ENCODE measurements around the gene PAM16.
"Not testable (repeated sequence)": the region's sequence is repeated elsewhere in the genome, so short reads cannot be mapped to it uniquely, and the experiment has no call there.

The PAM16 gene

DNA sequence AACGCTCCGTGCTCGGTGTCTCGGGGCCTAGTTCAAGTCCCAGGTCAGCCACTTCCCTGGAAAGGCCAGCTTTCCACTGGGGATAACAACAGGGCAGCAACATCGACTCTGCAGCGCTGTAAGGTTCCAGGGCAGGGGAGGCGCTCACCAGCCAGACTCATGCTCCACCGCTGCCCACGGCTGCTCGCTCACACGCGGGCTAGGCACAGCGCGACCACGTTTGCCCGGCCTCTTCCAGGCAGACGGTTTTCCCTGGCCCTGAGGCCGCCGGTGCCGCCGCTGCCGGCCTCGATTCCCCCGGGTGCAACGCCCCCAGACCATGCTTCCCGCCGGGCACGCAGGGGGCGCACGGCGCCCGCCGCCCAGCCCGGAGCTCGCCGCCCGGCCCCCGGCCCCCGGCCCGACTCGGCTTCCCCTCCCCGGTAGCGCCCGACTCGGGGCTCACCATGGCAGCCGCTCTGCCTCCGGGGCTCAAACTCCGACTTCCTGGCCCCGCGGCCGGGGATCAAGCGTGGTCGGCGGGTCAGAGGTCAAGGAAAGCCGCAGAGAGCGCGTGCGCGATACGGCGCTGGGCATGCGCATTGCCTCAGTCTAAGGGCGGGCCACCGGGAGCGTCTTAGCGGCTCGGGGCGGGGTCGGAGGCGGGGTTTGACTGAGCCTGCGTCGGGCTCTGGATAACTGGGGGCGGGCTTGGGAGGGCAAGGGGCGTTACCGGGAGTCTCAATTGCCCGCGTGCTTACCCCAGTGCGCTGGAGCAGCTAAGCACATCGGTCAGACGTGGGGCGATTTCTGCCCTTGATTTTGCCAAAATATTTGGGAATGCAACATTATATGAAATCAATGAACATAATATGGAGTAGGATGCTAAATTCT, at the start of gene PAM16:
Gene PAM16, minus strand, starts transcription at position 535 of the 873 bp plus-strand sequence. Its CDS starts 87 bp downstream, at position 448.
- peak; percentile 99 for DNase-seq

DNA sequence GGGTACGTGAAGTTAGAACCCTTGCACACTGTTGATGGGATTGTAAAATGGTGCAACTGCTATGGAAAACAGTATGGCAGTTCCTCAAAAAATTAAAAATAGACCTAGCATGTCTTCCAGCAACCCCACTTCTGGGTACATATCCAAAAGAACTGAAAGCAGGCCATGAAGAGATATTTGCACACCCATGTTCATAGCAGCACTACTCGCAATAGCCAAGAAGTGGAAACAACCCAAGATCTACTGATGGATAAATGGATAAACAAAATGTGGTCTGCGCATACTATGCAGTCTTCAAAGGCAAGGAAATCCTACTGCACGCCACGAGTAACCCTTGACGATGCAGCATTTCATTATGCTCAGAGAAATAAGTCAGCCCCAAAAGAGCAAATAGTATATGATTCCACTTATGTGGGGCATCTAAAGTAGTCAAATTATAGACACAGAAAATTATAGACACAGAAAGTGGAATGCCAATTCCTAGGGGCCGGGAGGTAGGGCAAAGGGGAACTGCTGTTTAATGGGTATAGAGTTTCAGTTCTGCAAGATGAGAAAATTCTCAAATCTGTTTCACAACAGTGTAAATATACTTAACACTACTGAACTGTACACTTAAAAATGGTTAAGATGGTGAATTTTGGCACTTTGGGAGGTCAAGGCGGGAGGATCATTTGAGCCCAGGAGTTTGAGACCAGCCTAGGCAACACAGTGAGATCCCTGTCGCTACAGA, 48.0 kb upstream of the PAM16 start:
- no peak for DNase-seq

DNA sequence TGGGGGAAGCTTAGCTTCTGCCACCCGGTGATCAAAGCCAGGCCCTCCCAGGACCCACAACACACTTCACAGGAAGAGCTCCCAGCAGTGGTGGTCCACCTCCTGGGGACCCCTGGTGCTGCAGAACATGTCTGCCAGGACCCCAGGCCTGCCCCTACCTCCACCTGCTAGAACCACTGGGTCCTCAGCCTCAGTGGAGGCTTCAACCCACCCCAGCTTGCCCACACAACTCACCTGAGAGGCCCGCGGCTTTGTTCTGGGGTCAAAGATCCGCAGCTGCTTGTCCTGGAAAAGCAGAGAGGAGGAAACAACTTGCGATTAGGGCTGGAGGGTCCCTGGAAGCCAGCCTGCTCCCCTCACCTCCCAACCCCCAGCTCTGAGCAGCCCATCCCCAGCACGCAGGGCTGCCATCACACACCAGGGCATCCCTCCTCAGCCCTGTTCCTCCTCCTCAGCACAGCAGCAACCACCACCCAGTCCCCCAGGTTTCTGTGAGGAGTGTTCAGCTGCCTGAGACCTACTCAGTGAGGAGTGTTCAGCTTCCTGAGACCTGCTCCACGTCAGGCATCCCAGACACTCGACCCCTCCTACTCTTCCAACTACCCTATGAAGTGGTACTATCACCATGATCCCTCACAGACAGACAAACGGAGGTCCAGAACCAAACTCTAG, 44.1 kb upstream of the PAM16 start:
- DNase-seq, result no peak

DNA sequence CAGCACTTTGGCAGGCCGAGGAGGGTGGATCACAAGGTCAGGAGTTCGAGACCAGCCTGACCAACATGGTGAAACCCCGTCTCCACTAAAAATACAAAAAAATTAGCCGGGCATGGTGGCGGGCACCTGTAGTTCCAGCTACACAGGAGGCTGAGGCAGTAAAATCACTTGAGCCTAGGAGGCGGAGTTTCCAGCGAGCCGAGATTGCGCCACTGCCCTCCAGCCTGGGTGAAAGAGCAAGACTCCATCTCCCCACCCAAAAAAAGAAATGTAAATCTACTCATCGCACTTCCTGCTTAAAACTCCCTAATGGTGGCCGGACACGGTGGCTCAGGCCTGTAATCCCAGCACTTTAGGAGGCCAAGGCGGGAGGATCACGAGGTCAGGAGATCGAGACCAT, 42.7 kb upstream of the PAM16 start:
- DNase-seq, result not testable (repeated sequence)

DNA sequence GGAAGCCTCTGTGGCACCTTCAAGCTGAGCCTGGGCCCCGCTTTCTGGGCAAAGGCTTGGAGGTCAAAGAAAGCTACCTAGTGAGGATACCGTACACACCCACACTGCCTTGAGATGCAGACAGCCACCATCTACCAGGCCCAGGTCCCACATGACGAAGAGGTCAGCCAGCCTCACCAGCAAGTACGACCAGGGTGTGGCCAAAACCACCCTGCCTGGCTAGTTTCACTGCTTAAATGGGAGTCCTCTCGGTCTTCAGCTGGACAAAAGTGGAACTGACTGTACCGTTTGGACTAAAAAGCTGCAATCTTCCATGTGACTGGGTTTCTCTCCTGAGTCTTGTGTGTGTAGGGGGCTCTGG, 42.1 kb upstream of the PAM16 start:
- no peak for DNase-seq

DNA sequence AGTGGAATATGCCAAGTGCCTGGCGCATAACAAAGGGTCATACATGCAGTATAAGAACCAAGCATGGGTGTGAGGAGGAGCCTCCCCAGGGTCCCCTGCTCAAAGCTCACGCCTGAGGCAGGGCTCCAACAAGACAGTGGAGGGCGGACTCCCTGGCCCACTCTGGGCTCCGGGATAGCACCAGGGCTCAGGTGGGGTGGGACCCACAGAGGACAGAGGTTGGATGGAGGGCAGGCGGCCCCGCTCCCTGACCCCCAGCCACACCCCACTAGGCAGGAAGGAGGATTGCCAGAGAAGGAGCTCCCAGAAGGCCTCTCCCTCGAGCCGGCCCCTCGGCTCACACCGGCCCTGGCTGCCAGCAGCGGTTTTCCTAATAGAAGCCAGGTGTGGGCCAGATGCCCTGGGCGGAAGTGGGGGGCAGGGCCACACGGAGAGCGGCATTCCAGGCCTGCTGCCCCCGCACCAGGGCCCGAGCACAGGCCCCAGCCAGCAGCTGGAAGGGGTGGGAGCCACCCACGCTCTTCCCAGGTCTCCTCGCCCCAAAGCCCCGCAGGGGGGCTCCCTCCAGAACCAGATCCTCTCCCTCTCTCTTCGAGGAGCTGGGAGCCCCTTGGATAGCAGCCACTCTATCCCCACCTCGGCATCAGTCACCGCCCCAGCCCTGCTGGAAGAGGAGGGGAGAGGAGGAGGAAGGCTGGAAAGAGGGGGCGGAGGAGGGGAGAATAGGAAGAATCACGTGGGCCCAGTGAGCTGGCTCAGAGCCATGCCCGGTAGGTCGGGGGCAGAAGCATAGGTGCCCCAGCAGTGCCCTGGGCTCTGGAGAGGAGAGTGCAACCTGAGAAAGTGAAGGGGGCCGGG, 41.5 kb upstream of the PAM16 start:
- DNase-seq, result no peak

DNA sequence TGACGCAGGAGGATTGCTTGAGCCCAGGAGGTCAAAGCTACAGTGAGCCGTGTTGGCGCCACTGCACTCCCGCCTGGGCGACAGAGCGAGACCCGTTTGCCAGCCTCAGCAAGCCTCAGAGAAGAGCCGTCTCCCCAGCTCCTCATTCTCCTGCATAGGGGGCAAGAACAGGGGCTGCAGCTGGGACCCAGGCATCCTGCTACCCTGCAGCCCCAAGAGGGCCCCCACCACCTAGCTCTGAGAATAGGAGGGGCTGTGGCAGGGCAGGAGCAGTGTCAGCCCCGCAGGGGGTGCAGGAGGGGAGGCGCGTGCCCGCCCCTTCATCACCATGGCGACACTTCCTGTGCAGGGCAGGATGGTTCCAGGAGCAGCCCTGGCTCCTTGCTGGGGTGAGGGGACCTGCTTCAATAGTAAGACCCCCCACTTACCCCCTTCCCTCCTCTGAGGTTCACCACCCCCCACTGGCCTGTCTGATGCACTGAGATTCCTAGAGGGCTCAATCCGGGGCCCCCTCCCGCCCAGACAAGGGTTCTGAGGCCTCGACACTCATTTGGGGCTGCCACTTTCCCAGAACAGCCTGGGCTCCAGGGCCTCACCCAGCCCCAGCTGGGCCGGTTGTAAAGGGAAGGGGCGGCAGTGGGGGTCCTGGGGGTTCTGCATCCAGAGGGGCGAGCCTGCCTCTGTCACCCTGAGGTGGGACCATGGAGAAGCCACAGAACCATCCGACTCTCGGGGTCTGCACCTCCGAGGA, 40.7 kb upstream of the PAM16 start:
- DNase-seq, result no peak

DNA sequence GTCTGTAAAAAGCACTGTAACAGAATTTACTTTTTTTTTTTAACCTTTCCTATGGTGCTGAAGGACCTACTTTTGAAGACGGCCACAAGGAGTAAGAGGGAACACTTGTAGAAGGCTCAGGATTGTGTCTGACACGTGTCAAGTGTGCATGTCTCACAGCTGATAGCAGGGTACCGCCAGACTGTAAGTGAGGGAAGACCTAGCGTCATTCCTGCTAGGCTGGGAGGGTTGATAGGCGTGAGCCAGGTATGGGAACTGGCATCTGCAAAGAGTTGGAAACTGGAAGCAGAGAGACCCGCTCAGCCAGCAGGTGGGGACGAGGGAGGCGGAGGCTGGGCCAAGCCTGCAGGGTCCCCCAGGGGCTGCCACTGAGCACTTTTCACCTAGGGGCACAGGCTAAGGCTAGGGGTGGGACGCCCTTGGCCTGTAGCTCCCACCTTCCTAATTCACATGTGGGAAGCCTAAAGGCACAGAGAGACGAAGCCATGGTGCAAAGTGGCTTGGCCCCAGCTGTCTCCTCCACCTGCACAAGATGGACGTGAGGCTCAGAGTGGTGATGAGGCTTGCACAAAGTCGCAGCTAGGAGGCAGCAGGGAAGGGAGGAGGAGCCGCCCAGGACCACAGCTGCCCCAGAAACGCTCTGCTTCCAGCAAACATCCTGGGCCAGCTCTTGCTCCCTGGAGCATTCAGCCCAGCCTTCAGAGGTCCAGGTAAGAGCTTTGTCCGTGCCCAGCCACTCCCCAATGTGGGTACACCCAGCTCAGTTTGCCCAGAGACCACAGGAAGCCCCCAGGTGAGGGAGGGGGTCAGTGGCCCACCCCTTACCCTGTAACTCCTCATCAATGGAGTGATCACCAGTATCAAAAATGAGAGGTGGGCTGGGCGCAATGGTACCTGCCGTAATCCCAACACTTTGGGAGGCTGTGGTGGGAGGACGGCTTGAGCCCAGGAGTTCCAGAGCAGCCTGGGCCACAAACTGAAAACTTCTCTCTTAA, 39.4 kb upstream of the PAM16 start:
- no peak for DNase-seq

DNA sequence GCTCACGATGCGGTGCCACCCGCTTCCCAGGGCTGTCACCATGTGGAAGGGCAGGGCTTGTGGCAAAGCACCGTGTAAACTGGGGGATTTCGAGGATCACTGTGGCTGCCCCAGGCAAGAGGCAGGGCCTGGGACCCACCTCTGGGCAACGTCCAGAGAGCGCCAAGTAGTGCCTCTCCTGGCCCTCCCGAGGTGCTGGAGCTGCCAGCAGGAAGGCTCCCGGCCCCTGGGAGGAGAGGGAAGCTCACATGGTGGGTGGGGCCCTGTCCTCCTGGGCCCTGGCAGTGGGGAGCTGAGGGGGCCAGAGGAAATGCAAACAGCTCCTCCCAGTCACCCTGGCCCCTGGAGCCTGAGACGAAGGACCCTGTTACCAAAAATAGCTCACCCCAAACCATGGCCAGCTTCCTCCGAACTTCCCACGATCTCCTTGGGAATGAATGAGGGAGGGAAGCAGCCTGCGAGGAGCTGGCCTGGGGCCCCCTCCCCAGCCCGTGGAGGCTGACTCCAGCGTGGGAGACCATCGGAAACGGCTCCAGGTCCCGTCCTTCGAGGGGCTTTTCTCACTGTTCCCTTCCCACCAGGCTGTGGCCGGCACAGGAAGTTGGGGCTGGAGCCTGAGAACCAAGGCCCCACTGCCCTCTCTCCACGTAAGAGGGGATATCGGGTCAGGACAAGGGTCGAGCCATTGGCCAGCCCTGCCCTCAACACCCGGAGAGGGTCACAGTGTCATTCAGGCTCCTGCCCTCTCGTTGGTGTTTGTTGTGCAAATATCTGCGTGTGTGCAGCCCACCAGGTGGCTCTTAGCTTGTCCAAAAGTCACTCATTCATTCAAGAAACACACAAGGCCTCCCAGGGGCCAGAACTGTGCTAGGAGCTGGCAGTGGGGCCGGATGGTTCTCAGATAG, 38.2 kb upstream of the PAM16 start:
- DNase-seq, result no peak

DNA sequence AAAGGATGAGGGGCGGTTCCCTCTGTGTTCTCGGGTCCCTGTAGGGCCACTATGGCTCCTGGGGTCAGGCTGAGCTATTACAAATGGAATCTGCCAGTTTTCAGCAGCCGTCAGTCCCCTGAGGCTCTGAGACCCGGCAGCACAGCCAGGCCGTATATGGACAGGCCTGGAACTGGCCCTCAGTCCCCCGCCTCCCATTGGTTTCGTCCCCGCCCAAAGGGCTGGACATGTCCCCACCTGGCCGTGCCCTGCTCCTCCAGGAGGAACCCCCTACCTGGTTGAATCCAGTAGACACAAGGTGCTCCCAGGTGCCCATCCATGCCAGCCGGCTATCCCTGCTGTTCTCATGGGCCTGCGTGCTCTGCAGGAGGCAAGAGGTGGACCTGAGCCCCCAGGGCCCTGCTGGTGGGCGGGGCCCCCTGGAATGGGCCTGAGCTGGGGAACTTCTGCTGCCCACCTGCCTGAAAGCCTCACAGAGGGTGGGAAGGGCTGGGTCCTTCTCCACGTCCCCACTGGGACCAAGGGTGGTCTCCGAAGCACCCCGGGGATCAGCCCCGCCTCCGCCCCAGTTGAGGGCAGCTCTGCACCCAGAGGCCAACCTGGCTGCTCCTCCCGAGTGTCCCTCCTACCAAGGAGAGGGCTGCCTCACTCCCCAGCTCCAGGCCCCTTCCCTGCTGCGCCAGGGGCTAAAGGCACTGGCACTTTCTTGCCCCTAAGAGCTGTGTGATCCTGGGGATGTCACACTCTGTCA, 37.3 kb upstream of the PAM16 start:
- DNase-seq, result no peak

DNA sequence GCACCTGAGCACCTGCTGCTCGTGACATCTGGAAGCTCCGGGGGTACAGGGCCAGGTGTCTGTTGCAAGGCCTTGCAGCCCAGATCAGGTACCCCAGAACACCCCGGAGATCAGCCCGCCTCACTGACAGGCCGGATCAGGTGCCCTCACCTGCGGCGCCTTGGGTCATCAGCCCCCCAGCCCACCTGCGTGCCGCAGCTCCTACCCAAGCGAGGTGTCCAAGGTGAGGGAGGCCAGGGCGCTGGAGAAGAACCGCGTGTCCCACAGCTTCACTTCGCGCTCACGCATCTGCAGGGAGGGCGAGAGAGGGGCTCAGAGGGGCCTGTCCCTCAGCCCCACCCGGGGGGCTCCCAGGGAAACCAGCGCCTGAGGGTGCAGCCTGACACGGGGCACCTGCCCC, 36.7 kb upstream of the PAM16 start:
- DNase-seq, result no peak

DNA sequence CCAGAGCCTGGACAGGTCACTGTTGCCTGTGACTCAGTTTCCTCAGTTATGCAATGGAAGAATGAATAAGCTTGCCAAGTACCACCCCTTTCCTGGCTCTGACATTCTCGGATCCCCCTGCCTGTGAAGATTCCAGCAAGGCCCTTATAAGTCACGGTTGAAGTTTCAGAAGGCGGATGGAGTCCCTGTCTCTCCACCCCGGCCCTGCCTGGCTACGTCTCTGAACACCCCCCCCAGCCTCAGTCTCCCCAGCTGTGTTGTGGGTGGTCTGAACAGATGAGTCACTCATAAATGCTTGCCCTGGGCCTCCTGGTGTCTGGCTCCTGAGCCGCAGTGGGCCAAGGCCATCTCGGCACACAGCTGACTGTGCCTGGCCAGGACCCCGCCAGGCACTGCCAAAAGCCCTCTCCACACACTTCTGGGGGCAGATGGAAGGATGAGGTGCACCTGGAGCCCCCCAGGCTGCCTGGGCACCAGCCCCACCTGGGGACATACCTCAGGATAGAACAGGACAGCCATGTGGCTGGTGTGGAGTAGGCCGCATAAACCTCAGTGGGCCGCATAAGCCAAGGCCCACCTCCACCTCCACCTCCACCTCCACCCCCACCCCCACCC, 35.9 kb upstream of the PAM16 start:
- no peak for DNase-seq

DNA sequence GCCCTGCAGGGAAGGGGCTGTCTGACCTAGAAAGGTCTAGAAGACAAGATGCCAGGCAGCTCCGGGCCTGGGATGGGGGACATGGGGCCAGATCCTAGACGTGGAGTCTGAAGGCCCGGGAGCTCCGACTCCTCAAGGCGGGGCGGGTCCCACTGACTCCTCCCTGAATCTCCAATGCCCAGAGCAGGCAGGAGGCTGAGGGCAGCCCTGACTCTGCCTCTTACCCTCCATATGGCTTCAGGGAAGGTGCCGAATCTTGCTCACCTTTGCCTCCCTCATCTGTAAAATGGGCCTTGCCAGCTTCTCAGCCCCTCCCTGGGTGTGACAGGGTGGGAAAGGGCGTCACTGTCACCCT, 35.3 kb upstream of the PAM16 start:
- DNase-seq, result no peak

DNA sequence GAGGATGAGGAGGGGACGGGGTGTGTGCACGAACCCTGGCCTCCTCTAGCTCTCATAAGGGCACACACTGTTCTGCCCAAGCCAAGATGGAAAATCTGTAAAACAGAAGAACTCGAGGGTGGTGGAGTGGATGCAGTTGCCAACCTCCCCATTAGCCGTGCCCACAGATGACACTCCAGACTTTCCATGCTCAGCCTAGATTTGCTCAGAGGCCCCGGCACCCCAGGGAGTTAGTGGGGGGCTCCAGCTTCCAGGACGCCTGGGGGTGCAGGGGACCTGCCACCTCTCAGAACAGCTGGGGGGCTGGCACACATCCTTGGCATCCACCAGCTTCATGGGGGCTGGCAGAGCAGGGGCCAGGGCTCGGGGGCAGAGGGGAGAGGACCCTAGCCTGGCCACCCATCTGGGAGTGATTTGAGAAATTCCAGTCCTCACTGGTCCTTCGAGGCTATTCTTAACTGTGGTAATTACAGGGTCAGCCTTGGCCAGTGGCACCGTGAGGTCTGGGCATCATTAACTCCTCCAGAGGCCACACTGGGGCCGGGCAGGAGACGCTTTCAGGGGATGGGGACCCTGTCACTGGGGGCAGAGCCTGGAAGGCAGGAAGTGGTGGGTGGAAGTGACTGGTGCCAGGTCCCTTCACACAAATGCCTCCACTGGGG, 34.8 kb upstream of the PAM16 start:
- DNase-seq, result no peak

DNA sequence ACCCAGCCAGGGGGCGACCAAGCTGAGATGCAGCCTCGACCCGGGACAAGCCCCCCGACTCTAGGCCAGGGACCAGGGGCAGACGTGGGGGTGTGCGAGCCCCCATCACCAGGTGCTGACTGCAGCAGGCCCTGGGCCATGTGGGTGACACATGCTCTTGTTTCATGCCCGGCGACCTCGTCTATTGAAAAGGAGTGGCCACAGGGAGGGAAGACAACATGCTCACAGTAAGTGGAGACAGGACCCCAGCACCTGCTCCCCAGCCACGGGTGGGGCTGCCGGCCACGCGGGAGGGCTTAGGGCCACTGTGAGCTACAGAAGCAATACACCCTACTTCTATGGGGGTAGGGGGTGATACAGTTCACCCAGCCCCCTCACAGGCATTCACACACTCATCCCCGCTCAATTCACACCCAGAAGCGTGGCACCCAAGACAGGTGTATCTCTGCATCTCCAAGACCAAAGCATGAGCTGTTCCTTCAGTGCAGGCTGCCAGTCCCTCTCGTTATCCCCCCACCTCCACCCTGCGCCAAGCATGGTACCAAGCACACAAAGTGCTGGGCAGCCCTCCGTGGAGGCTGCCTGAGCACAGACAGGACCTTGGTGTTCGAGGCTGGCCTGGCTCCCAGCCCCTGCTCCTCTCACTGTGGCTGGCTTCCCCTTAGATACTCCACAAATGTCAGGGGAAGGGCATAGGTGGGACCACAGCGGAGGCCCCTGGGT, 34.1 kb upstream of the PAM16 start:
- DNase-seq, result no peak

DNA sequence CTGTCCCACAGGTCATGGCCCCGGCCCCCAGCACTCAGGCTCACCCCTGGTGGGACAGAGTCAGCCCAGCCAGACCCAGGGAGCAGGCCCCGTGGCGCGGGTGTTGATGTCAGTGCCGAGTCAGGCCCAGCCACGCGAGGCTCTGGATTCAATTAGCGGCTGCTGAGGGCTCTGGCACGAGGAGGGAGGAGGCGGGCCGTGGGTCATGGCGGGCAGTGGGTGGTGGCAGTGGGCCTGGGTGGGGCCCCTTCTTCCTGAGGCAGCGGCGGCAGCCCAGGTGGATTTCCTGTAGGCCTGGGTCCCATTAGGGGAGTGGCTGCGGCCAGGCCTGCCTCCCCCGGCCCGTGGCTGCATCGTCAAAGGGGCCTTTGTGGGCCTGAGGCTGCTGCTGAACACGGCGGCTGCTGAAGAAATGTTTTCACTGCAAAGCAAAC, 33.4 kb upstream of the PAM16 start:
- DNase-seq, result no peak
